Measurements from ENCODE around the gene NKX2-2.

The NKX2-2 gene

DNA sequence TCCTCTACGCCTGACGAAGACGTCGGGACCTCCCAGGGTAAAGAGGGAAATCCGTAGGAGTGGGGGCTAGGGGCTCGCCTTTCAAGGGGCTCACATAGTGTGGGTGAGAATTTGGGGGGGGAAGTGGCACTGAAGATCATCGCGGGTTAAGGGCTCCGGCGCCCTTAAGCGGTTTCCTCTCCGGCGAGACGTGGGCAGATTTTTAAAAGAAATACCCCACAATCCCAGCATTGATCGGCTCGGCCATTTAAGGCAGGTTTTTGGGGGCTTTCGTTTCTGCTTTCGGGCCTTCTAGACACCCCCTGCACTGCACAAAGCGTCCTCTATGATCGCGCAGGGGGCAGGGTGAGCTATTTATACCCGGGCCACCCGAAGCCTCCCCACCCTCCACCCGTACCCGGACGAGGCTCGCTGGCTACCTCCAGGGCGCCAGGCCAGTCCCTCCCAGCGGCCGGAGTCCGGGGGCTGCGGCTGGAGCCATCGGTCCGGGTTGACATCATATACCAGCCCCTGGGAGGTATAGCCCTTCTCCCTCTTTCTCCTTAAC, 1.2 kb downstream of the NKX2-2 start:
- Histone ChIP-seq H3K36me3 (ENCODE audit: control insufficient read depth, insufficient read depth, low read length, severe bottlenecking) (no peaks in the 10 kb centered on the region), H3K9ac (ENCODE audit: low read length) (no peak overlapping the region), H3K4me3 (ENCODE audit: low read length) (peak overlapping the region; percentile 50), H3K27me3 (replicated peaks; ENCODE audit: control insufficient read depth, insufficient read depth, low read length) (peaks cover 72% of the 10 kb centered on the region), H3K4me1 (ENCODE audit: control insufficient read depth, insufficient read depth, low read length) (peaks cover 19% of the 10 kb centered on the region), H3K9me3 (ENCODE audit: control insufficient read depth, low read length) (no peaks in the 10 kb centered on the region)
- no peak for DNase-seq (ENCODE audit: low read depth)

GRCh38 chr20:21511850-21512633, 1.8 kb downstream of the NKX2-2 start:
- no peak for DNase-seq (ENCODE audit: low read depth)

DNA sequence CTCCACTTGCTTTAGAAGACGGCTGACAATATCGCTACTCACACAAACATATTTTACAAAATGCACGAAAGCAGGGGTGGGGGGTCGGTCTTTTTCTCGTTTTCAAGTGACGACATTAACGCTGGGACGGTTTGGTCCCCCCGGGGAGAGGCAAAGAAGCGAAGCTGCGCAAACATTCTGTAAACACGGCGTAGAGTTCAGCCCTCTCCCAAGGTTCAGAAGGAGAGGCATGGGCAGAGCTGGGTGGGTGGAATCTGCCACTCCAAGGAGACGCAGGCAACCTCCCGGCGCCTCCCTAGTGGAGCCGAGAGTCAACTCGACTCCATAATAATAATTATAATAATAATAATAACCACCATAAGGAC, 2.4 kb downstream of the NKX2-2 start:
- DNase-seq (ENCODE audit: low read depth): no peak
- Histone ChIP-seq H3K4me3 (ENCODE audit: low read length) (no peak overlapping the region), H3K36me3 (ENCODE audit: control insufficient read depth, insufficient read depth, low read length, severe bottlenecking) (no peaks in the 10 kb centered on the region), H3K9me3 (ENCODE audit: control insufficient read depth, low read length) (no peaks in the 10 kb centered on the region), H3K4me1 (ENCODE audit: control insufficient read depth, insufficient read depth, low read length) (peaks cover 19% of the 10 kb centered on the region), H3K27me3 (replicated peaks; ENCODE audit: control insufficient read depth, insufficient read depth, low read length) (peaks cover 72% of the 10 kb centered on the region), H3K9ac (ENCODE audit: low read length) (no peak overlapping the region)

More at GRCh38 chr20:21511850-21512633, 1.8 kb downstream of the NKX2-2 start:
- H3K4me3 ChIP-seq (ENCODE audit: low read length): peak overlapping the region; percentile 50
- H3K27me3 ChIP-seq (replicated peaks; ENCODE audit: control insufficient read depth, insufficient read depth, low read length): peaks cover 72% of the 10 kb centered on the region
- peaks cover 19% of the 10 kb centered on the region for H3K4me1 ChIP-seq (ENCODE audit: control insufficient read depth, insufficient read depth, low read length)
- no peaks in the 10 kb centered on the region for H3K36me3 ChIP-seq (ENCODE audit: control insufficient read depth, insufficient read depth, low read length, severe bottlenecking)
- no peaks in the 10 kb centered on the region for H3K9me3 ChIP-seq (ENCODE audit: control insufficient read depth, low read length)
- no peak overlapping the region for H3K9ac ChIP-seq (ENCODE audit: low read length)

DNA sequence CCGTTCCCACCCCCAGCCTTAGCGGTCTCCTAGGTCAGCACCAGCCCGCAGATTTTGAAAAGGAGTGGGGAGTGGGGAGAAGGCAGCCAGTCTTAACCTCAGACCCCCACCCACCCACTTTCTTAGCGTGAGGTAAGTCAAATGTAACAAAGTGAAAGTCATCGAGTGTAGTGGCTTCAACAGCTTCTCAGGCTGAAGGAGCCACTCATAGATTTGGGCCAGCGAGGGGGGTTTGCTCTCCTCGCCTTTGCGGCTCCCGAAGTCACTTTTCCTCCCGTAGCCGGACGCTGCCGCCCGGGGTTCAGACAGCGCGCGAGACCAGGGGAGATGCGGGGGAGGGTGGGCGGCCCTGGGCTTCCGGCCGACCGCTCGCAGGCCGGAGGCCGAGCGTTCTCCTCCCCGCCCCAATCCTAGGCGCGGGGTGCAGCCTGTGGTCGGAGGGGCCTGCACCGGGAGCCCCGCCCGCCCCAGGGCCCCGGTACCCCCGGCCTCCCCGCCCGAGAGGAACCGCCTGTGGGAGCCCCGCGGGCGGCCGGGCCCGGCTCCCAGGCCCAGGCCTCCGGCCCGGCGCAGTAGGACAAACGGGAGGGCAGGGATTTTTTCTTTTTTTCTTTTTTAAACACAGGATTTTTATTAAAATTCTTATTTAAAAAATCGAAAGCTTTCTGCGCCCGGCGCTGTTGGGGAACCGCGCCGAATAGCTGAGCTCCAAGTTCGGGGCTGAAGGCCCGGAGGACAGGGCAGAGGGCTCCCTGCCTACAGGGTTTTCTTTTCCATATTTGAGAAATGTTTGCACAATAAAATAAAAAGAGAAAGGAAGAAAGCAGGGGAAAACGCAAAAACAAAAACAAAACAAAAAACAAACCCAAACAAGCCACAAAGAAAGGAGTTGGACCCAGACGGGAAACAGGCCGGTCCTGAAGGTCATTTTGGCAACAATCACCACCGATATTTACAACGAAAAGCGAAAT, 3.2 kb downstream of the NKX2-2 start:
- H3K4me1 ChIP-seq (ENCODE audit: control insufficient read depth, insufficient read depth, low read length): peaks cover 19% of the 10 kb centered on the region
- no peaks in the 10 kb centered on the region for H3K9me3 ChIP-seq (ENCODE audit: control insufficient read depth, low read length)
- H3K36me3 ChIP-seq (ENCODE audit: control insufficient read depth, insufficient read depth, low read length, severe bottlenecking): no peaks in the 10 kb centered on the region
- peak overlapping the region; percentile 67 for H3K4me3 ChIP-seq (ENCODE audit: low read length)
- H3K27me3 ChIP-seq (replicated peaks; ENCODE audit: control insufficient read depth, insufficient read depth, low read length): peaks cover 65% of the 10 kb centered on the region
- DNase-seq (ENCODE audit: low read depth): no peak
- no peak overlapping the region for H3K9ac ChIP-seq (ENCODE audit: low read length)

- no peak for DNase-seq (ENCODE audit: low read depth)
- H3K36me3 ChIP-seq (ENCODE audit: control insufficient read depth, insufficient read depth, low read length, severe bottlenecking): no peaks in the 10 kb centered on the region
- peaks cover 19% of the 10 kb centered on the region for H3K4me1 ChIP-seq (ENCODE audit: control insufficient read depth, insufficient read depth, low read length)
- H3K9ac ChIP-seq (ENCODE audit: low read length): no peak overlapping the region
- peak overlapping the region; percentile 67 for H3K4me3 ChIP-seq (ENCODE audit: low read length)
- H3K27me3 ChIP-seq (replicated peaks; ENCODE audit: control insufficient read depth, insufficient read depth, low read length): peaks cover 63% of the 10 kb centered on the region
- no peaks in the 10 kb centered on the region for H3K9me3 ChIP-seq (ENCODE audit: control insufficient read depth, low read length)
Observed at GRCh38 chr20:21509597-21510371, 4.1 kb downstream of the NKX2-2 start.

DNA sequence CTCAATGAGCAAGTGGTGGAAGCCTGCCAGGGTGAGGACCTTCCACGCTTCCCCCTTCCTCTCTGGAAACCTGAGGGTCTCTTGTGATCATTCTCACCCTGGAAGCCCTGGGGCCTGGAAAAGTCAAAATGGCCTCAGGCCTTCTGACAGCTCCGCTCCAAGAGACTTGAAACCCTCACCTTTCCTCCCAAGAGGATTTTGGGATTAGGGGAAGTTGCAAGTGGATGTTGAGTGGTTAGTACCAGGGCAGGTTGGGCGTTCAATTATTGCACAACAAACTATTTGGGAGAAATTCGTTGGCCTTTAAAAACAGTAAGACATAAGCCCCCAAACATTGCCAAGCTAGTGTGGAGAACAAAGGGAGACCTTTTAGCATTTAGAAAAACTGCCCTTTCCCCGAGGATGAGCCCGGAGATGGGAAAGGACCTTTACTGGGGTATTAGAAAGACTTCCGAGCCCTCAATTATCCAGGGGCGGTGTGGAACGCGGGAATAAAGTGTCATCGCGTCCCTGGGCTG, 4.7 kb downstream of the NKX2-2 start:
- Histone ChIP-seq H3K36me3 (ENCODE audit: control insufficient read depth, insufficient read depth, low read length, severe bottlenecking) (no peaks in the 10 kb centered on the region), H3K4me1 (ENCODE audit: control insufficient read depth, insufficient read depth, low read length) (peaks cover 19% of the 10 kb centered on the region), H3K4me3 (ENCODE audit: low read length) (no peak overlapping the region), H3K9me3 (ENCODE audit: control insufficient read depth, low read length) (no peaks in the 10 kb centered on the region), H3K27me3 (replicated peaks; ENCODE audit: control insufficient read depth, insufficient read depth, low read length) (peaks cover 67% of the 10 kb centered on the region), H3K9ac (ENCODE audit: low read length) (no peak overlapping the region)
- no peak for DNase-seq (ENCODE audit: low read depth)

DNA sequence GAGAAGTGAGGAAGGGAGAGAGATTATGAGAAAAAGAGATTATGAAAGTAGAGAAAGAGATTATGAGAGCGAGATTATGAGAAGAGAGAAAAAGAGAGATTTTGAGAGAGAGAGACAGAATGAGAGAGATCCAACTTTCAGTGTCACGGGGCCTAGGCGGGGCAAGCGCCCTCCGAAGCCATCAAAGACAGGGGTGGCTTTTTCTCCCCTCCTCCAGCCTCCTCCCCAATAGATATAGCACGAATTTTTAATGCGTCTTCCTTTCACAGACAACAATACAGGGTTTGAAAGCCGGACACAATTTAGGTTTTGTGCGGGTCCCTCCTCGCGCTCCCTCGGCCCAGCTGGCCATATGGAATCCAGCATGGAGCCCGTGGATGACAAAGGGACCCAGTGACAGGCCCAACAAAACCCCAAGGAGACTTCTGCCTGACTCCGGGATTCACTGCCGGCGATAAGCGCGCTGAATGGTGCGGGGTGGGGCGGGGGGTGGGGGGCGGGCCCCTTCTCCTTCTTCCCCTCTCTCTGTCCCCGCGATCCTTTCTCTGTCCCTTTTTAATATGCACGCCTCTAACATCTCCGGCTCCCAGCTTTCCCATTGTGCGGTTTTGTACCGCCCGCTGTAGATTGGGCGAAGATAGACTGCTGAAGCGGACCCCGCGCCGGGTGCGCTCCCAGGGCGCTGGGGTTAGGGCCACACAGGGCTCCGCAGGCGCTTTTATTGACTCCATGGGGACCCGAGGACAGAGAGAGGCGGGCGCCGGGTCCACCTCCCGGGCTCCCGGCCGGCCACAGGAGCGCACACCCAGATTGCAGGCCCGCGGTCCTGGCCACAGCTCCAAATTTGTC, 5.4 kb downstream of the NKX2-2 start:
- Histone ChIP-seq H3K27me3 (replicated peaks; ENCODE audit: control insufficient read depth, insufficient read depth, low read length) (peaks cover 65% of the 10 kb centered on the region), H3K36me3 (ENCODE audit: control insufficient read depth, insufficient read depth, low read length, severe bottlenecking) (no peaks in the 10 kb centered on the region), H3K9me3 (ENCODE audit: control insufficient read depth, low read length) (no peaks in the 10 kb centered on the region), H3K4me1 (ENCODE audit: control insufficient read depth, insufficient read depth, low read length) (peaks cover 19% of the 10 kb centered on the region), H3K9ac (ENCODE audit: low read length) (no peak overlapping the region), H3K4me3 (ENCODE audit: low read length) (no peak overlapping the region)
- no peak for DNase-seq (ENCODE audit: low read depth)

DNA sequence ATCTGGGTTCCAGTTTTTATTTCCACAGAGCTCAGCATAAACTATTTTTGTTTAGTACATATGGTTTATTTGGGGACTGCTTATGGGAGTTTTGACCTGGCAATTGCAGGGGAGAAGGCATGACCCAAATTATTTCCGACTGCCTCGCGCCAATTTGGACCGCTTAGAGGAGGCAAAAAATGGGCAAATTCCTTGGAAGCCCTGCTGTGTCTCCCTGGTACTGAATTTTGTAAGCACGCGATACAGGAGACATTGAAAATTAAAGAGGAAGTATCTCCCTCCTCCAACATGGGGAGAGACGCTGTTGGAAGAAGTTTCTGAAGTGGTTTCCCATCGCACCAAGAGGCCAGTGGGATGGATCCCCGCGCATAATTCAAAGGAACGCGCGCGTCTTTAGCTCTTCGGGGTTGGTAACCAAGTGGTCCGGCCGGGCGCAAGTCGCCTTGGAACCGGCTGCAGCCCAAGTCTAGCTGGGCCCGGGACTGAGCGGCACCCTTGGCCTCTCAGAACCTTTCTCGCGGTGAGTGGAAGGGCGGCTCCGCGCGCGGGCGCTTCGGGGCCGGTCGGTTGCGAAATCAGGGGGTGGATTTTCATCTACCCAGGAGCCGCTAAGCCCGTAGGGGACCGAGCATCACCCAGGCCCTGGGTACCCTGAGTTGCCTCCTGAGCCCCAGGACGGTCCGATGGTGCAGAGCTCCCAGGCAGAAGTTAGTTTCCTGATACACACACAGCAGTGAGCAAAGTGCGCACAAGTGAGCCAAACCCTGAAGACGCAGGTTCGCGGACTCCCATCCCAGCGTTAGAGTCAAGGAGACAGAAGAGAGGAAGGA, 6.2 kb downstream of the NKX2-2 start:
- H3K4me3 ChIP-seq (ENCODE audit: low read length): no peak overlapping the region
- H3K4me1 ChIP-seq (ENCODE audit: control insufficient read depth, insufficient read depth, low read length): peaks cover 13% of the 10 kb centered on the region
- H3K27me3 ChIP-seq (replicated peaks; ENCODE audit: control insufficient read depth, insufficient read depth, low read length): peaks cover 63% of the 10 kb centered on the region
- H3K9ac ChIP-seq (ENCODE audit: low read length): no peak overlapping the region
- H3K36me3 ChIP-seq (ENCODE audit: control insufficient read depth, insufficient read depth, low read length, severe bottlenecking): no peaks in the 10 kb centered on the region
- no peak for DNase-seq (ENCODE audit: low read depth)
- H3K9me3 ChIP-seq (ENCODE audit: control insufficient read depth, low read length): no peaks in the 10 kb centered on the region

DNA sequence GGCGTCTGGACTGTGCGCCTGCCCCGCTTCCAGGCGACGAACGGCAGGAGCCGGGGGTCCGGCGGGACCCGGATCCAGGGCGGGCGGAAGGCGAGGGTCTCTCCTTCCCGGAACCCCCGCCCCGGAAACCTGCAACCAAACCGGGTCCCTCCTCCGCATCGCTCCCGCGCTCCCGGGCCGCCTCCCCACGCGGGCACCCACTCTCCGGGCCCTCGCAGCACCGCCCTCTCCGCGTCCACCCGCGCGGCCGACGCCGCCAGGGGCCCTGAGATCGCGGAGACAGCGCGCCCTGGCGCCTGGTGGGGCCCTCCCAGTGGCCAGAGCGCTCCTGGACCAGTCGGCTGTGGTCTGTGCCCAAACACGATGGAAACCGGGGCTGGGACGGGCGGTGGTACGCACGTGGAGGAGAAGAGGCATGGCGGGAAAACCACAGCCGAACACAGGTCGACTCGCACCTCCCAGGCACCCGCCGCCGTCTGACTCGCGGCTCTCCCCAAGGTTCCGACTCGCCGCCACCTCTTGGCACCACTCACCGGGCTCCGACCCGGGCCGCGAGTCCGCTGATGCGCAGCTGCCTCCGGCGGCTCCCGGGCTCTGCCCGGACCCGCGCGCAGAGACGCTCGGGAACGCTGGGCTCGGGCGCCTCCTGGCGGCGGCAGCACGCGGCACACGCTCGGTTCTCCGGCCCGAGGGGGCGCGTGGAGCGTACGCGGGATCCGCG, 7.9 kb downstream of the NKX2-2 start:
- DNase-seq (ENCODE audit: low read depth): peak; percentile 61
- Histone ChIP-seq H3K9me3 (ENCODE audit: control insufficient read depth, low read length) (no peaks in the 10 kb centered on the region), H3K4me3 (ENCODE audit: low read length) (peak overlapping the region; percentile 75), H3K27me3 (replicated peaks; ENCODE audit: control insufficient read depth, insufficient read depth, low read length) (peaks cover 66% of the 10 kb centered on the region), H3K36me3 (ENCODE audit: control insufficient read depth, insufficient read depth, low read length, severe bottlenecking) (no peaks in the 10 kb centered on the region), H3K9ac (ENCODE audit: low read length) (no peak overlapping the region), H3K4me1 (ENCODE audit: control insufficient read depth, insufficient read depth, low read length) (peaks cover 6% of the 10 kb centered on the region)

All from adipocyte (in vitro differentiated cells).